Head of caudate nucleus (tissue), 42 donors: ENCODE measurements around the gene CTSE.

Experiments used
- DNase-seq, 42 donors: peaks; one replicate each; pipeline versions ENCODE4 v3.0.0 to v3.0.0-alpha.2; 2020 to 2021; ENCODE audit warnings: mixed read lengths in 7 of 42
- intact Hi-C: fragments of 100-400 bp; cut with DNase I; formaldehyde crosslinking; loops from one replicate; pipeline ENCODE4 v1.15.0; 2022

The CTSE gene

GRCh38 chr1:205979301-205979700, 44.4 kb downstream of the CTSE start:
- DNase-seq: no peak
- intact Hi-C loops: loop anchor here (5.0 kb wide), 1 partner anchor 182 kb away; no protein-coding TSS in a partner anchor

- DNase-seq: no peak
- intact Hi-C loops: loop anchor here (5.0 kb wide), 1 partner anchor 181 kb away; no protein-coding TSS in a partner anchor
Measured at GRCh38 chr1:205978676-205979075, 45.0 kb downstream of the CTSE start.

DNA sequence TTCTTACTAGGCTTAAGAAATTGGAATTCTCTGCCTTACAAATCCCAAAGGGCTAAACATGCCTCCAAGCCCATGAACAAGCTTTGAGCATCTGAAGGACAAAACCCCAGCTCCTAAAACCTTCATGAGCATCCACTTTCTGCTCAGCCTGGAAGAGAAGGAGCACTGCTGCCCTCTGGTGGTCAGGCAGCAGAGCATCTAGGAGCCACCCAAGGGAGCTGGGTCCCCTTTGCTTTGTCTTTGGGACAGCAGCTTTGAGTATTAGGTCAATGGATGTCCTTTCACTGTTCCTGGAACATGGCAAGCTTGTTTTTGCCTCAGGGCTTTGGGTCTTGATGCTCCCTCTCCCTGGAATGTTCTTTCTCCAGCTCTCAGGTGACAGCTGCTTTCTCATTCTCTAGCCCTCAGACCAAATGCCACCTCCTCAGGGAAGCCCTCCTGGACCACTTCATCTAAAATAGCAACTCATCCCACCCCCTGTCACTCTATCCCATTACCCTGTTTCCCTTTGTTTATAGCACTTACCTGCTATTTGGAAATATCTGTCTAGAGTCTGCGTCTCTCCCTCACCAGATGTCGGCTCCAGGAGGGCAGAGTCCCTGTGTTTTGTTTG, 46.2 kb downstream of the CTSE start:
- DNase-seq: peak; percentile 47 to 91 (median 84)
- intact Hi-C loops: loop anchor here (1.0 to 5.0 kb wide), 2 partner anchors 58 to 180 kb away; no protein-coding TSS in a partner anchor

- peak in 33 of 42 donors; percentile 18 to 75 (median 43) for DNase-seq
- intact Hi-C loops: loop anchor here (1.0 to 5.0 kb wide), 2 partner anchors 58 to 180 kb away; no protein-coding TSS in a partner anchor
Measured at GRCh38 chr1:205976708-205977401, 46.8 kb downstream of the CTSE start.

- no peak for DNase-seq
- intact Hi-C loops: loop anchor here (5.0 kb wide), 1 partner anchor 179 kb away; no protein-coding TSS in a partner anchor
Measured at GRCh38 chr1:205976036-205976435, 47.7 kb downstream of the CTSE start.

DNA sequence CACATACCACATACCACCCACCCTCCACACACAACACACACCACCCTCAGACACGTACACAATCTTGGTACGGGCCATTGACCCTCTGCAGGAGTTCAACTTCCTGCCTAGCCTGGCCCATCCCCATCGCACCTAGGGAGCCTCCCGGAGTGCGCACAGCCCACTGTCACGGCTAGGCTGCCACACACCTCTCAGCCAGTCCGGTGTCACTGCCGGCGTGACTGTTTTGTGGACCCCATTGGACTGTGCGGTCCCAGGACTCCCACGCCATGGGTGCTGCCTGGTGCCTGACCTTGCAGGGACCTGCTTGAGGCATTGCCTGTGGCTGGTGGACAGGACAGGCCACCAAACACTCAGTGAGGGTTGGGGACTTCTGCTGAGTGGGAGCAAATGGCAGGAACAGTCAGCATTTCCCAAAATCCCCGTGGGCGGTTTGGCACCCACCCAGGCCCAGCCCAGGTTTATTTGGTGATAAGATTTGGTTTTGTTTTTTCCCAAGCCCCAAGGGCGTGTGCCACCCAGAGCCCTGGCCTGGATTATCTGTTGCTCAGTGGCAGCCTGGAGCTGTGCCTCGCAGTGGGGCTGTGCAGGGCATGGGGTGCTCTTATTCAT, 48.2 kb downstream of the CTSE start:
- intact Hi-C loops: loop anchor here (5.0 kb wide), 1 partner anchor 178 kb away; no protein-coding TSS in a partner anchor
- DNase-seq: no peak

DNA sequence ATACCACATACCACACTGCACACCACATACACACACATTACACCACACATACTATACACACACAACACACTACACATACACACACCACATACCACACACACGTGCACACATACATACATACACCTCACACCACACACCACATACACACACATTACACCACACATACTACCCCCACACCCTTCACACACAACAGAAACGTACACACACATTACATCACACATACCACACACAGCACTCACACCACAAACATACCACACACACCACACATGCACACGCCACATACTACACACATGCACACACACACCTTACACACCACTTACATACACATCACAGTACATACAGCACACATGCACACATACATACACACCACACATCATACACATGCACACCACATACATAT, 49.0 kb downstream of the CTSE start:
- intact Hi-C loops: loop anchor here (5.0 kb wide), 1 partner anchor 177 kb away; no protein-coding TSS in a partner anchor
- no peak for DNase-seq

DNA sequence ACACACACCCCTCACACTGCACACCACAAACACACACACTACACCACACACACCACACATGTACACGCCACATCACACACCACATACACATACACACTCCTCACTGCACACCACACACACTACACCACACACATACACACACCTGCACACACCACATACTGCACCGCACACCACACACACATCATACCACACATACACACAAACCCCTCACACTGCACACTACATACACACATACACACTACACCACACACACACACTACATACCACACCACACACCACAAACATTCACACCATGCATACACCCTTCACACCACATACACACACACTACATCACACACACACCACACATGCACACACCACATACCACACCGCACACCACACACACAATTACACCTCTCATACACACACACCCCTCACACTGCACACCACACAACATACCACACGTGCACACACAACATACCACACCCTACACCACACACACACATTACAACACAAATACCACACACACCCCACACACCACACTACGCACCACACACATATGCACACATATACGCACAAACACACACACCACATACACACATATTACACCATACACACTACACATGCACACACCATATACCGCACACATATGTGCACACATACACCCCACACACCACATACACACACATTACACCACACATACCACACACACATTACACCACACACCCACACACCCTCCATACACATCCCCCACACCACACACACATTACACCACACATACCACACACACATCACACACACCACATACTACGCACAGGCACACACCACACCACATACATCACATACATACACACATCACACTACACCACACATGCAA, 50.1 kb downstream of the CTSE start:
- intact Hi-C loops: no loop called here
- DNase-seq: no peak

DNA sequence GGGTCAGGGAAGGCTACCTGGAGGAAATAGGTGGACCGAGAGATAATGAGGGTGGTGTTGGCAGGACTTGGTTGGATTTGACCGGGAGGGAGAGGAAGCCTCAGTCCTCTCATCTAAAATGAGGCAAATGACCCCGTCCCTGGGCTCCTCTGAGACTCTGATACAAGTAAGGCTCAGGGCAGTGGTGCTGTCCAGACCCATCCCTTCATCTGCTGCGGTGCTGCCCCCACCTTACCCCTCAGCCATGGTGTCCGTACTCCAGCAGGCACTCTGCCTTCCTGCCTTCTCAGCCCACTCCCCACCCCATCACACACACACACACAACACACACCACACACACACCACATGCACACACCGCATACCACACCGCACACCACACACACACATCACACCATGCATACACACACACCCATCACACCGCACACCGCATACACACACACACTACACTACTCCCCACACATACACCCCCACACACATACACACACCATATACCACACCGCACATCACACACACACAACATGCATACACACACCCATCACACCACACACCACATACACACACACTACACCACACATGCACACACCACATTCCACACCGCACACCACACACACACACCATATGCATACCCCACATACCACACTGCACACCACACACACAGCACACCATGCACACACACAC, 51.1 kb downstream of the CTSE start:
- intact Hi-C loops: no loop called here
- DNase-seq: no peak

DNA sequence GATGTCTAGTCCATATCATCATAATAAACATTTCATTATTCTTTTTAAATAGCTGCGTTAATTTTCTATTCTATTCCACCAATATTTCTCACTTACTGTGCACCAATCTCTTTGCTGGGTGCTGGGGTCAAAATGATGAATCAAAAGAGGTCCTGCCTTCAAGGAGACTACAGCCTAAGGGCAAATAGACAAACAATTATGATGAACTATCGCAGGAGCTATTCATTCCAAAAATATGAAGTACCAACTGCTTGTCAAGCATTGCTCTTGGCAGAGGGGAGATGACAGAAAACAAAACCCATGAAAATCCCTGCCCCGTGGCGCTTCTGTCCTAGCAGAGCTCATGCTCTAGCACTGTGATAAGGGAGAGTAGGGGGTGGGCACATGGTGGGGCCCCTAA, 51.6 kb downstream of the CTSE start:
- intact Hi-C loops: no loop called here
- DNase-seq: no peak

DNA sequence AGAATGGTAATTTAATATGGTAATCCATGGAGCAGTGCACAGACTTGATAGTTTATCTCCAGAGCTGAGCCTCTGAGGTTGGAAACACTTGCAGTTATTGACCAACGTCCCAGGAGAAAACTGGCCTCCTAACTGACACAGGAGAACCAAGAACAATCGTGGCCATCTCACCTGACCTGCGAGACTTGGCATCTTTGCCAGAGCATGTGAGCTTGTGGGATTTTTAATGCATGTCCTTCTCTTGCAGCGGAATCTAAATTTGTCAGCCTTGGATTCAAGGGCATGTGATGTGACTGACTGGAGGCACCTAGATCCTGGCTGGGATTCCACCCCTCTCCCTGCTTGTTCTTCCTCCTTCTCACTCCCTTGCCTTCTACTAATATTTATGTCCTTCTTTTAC, 52.6 kb downstream of the CTSE start:
- intact Hi-C loops: no loop called here
- no peak for DNase-seq

- intact Hi-C loops: no loop called here
- no peak for DNase-seq
Measured at GRCh38 chr1:205970486-205970885, 53.2 kb downstream of the CTSE start.

DNA sequence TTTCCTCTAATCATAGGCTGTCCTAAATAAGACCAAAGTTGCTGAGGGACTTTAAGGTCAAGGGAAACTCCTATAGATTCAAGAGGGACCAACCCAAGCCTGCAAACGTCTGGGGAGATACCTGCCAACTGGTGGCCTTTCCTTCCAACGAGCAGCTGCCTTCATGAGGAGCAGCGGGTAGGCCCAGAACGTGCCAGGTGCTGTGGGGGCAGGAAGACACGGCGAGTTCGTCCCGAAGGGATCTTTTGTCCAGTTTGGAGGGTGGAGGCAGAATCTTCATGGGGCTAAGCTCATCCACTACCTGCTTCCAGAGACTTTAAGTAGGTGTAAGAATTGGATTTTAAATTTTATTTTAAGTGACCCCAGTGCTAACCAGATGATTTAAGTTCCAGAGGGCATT, 54.5 kb downstream of the CTSE start:
- no peak for DNase-seq
- intact Hi-C loops: no loop called here

- intact Hi-C loops: no loop called here
- no peak for DNase-seq
Measured at GRCh38 chr1:205967554-205968335, 56.0 kb downstream of the CTSE start.

DNA sequence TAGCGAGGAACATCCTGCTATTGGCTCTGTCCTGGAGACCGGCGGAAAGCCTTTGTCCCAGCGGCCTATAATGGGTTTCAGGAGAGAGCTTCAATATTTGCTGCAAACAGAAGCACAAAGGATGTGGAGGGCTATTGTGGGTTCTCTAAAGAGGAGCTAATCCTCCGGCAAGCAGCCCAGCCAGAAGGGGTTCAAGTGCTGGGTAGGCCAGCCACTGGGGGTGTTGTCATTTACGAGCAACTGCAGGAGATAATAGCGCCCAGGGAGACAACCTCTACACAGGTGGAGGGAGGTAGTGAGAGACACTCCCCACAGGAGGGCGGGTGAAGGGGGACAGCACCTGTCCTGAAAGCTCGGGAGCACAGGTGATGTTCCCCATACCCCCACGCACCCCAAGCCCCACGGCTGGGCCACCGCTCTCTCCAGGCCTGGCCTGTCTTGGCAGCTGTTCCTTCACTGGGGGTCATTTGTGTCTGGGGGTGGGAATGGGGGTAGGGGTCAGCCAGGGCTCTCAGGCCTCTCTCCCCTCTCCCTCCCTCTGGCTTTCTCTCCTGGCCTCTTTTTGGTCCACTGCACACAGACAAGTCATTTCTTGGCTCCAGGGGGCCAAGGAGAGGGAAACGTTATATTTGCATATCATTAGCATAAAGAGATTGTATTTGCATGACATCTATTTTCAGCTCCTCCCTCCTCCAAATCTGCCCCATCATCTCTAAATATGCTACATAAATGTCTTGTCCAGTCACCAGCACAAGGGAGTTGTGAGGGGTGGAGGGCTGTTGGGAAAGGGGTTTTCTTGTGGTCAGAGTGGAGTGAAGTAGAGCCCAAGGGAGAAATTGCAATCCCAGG, 58.4 kb downstream of the CTSE start:
- DNase-seq: no peak

GRCh38 chr1:205963352-205964155, 60.1 kb downstream of the CTSE start:
- no peak for DNase-seq
- intact Hi-C loops: no loop called here

More for the DNA sequence above, 58.4 kb downstream of the CTSE start:
- intact Hi-C loops: no loop called here
